ENCODE data around the gene HDAC9.

HDAC9 gene

DNA sequence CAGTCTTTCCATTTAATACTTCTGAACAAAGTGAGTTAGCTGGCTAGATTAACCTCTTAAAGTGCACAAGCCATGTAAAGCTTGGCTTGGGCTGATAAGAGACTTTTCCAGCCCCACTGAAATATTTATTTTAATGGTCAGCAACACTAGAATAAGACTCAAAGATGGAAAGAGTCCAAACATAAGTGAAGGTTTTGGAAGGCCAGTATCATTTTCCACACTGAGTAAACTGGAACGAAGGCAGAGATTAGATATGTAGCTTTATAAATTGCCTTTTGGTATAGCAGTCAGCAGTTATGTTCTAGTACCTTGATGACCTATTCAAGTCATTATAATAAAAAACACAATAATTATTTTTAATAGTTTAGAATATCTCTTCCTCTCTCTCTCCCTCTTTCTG is 102.2 kb downstream of the HDAC9 start:
- DNase-seq (ENCODE audit: low spot score), result no peak

- DNase-seq (ENCODE audit: low spot score), result no peak
Measured at GRCh38 chr7:18607025-18607424, 111.5 kb downstream of the HDAC9 start.

GRCh38 chr7:18610331-18610948 is 114.9 kb downstream of the HDAC9 start:
- no peak for DNase-seq (ENCODE audit: low spot score)

GRCh38 chr7:18614841-18615240 is 119.3 kb downstream of the HDAC9 start:
- no peak for DNase-seq (ENCODE audit: low spot score)

- DNase-seq (ENCODE audit: low spot score), result no peak
Measured at GRCh38 chr7:18619311-18619710, 123.8 kb downstream of the HDAC9 start.

- no peak for DNase-seq (ENCODE audit: low spot score)
Measured at GRCh38 chr7:18623389-18623788, 127.8 kb downstream of the HDAC9 start.

GRCh38 chr7:18624459-18624858 is 128.9 kb downstream of the HDAC9 start:
- DNase-seq (ENCODE audit: low spot score), result no peak

- no peak for DNase-seq (ENCODE audit: low spot score)
Measured at GRCh38 chr7:18626086-18626485, 130.5 kb downstream of the HDAC9 start.

GRCh38 chr7:18626717-18627116 is 131.2 kb downstream of the HDAC9 start:
- no peak for DNase-seq (ENCODE audit: low spot score)

GRCh38 chr7:18637516-18637915 is 142.0 kb downstream of the HDAC9 start:
- DNase-seq (ENCODE audit: low spot score), result no peak

GRCh38 chr7:18638594-18639452 is 143.3 kb downstream of the HDAC9 start:
- no peak for DNase-seq (ENCODE audit: low spot score)

DNA sequence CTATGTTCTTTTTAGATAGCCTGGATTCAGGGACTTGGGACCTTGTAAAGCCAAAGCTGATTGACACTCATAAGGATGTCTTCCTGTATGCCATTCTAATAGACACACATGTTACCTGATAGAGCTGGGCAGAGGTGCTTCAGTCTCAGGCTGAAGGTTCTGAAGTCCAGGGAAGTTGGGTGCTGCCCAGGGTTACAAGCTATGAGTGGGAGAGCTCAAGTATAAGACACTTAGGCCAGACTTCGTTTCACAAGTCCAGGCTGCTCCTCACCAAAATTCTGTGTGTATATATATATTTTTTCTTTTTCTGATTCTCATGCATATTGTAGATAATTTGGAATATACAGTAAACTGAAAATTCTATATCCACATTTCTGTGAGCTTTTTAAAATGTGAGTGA is 144.2 kb downstream of the HDAC9 start:
- no peak for DNase-seq (ENCODE audit: low spot score)

DNA sequence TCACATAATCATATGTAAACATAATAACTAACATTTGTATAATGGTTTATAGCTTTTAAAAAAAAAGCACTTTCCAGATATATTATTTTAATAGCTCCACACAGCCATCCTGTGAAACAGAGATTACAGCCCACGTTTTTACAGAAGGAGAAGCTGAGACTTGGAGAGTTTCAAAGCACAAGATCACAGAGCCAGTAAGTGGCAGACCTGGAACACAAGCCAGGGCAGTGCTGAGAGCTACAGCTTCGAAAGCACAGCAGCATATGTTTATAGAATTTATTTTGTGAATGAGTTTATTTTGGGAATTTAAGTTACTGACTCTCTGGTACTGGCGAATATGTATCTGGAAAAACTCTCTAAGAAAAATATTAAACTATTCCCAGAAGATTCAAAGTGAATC is 149.4 kb downstream of the HDAC9 start:
- DNase-seq (ENCODE audit: low spot score), result no peak

GRCh38 chr7:18647582-18647981 is 152.0 kb downstream of the HDAC9 start:
- DNase-seq (ENCODE audit: low spot score), result no peak

- no peak for DNase-seq (ENCODE audit: low spot score)
Measured at GRCh38 chr7:18648849-18649758, 153.6 kb downstream of the HDAC9 start.

DNA sequence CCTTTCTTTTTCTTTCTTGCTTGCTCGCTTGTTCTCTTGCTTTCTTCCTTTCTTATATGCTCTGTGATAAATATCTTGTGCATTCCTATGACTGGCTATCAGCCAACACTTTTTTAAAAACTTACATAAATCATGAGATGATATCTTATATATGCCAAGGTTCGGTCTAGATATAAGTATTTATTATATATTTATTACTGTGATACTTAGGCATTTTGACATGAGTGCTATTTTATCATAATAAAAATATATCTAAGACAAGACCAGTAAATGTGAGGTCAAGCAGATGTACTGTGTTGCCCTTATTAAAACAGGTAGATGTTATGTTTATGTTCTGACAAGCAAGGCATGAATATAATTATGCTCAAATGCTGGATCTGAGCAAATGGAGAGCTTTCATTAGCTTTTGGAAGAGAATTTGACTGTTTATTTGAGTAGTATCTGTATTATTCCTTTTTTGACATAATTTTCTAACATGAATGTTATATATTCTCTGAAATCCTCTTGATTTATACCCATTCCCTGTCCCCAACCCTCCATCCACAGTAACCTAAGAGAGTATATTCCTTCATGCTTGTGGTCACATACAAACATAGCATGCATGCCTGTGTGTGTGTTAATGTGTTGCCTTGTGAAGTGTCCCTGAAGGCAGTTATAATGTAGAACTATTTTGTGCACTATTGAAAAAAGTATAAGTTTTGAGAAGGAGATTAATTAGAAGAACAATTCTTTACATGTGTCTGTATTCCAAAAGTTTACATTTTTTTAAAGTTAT is 158.0 kb downstream of the HDAC9 start:
- no peak for DNase-seq (ENCODE audit: low spot score)

DNA sequence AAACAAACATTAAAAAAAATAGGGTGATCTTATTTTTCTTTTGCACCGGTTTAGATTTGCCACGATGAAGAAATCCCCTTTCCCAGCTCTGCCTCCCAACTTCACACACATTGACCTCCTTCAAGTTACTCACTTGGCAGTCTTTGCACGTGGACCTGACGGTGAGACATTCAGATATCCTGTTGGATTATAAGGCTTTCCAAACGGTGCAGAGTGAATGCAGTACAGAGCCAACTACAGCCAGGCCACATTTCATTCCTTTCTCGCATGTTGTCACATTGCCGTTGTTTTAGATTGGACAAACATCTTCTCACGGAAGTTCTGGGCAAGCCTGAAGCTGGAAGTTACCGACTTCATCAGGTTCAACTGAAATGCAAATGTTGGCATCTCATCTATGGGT is 159.2 kb downstream of the HDAC9 start:
- DNase-seq (ENCODE audit: low spot score), result no peak

- DNase-seq (ENCODE audit: low spot score), result no peak
Measured at GRCh38 chr7:18655506-18655905, 160.0 kb downstream of the HDAC9 start.

GRCh38 chr7:18655912-18656311 is 160.4 kb downstream of the HDAC9 start:
- no peak for DNase-seq (ENCODE audit: low spot score)

GRCh38 chr7:18656362-18656761 is 160.8 kb downstream of the HDAC9 start:
- no peak for DNase-seq (ENCODE audit: low spot score)

- DNase-seq (ENCODE audit: low spot score), result no peak
Measured at GRCh38 chr7:18659746-18660145, 164.2 kb downstream of the HDAC9 start.

- no peak for DNase-seq (ENCODE audit: low spot score)
Measured at GRCh38 chr7:18663321-18663720, 167.8 kb downstream of the HDAC9 start.

Data from hematopoietic multipotent progenitor cell treated with erythropoietin and hydrocortisone succinate and interleukin-3 and kit ligand, for 17 days (in vitro differentiated cells).